SK-N-SH (cell line): ENCODE data around the gene EPHB4.

Source experiments
- CTCF ChIP-seq: fragments of 200-600 bp; sonication (generic); IDR thresholded peaks from 2 replicates; pipeline ENCODE4 v1.6.1; 2017; ENCODE audit warnings: antibody characterized with exemption, mild to moderate bottlenecking, moderate library complexity
- EP300 ChIP-seq, 2 experiments: IDR thresholded peaks; 2 replicates each; pipeline versions ENCODE4 v1.4.0 to v1.6.1; 2012; ENCODE audit warnings: borderline replicate concordance in 1 of 2, low read depth in 1 of 2, low read length in 1 of 2
- GABPA ChIP-seq: IDR thresholded peaks from 2 replicates; pipeline ENCODE4 v1.4.0; 2012; ENCODE audit warnings: low read depth, mild to moderate bottlenecking
- JUND ChIP-seq: IDR thresholded peaks from 2 replicates; pipeline ENCODE4 v1.4.0; 2012
- TAF1 ChIP-seq: IDR thresholded peaks from 2 replicates; pipeline ENCODE4 v1.6.1; 2012; ENCODE audit warnings: low read depth, mild to moderate bottlenecking, low read length, moderate library complexity, borderline replicate concordance

- no peak for TF ChIP-seq CTCF
- no peak for TF ChIP-seq EP300 (IDR thresholded peaks at IDR 0.05; ENCODE audit: borderline replicate concordance in 1 of 2, low read depth in 1 of 2, low read length in 1 of 2)
- no peak for TF ChIP-seq JUND
- no peak for TF ChIP-seq TAF1
- no peak for TF ChIP-seq GABPA
These were observed 38.8 kb upstream of the EPHB4 start for GRCh38 chr7:100865938-100866728.
